H1 (cell line): Measurements from ENCODE around the gene CELF1. TPM values are rescaled to one million over a fixed set of nuclear protein-coding genes. Genes with fewer than 3 reads are reported as not detected.

Experiments
- CTCF ChIA-PET: fragments of 300-600 bp; sonication (Branson Sonifier 250); formaldehyde crosslinking; loops from one replicate; lab custom pipeline; 2021; ENCODE audit not compliant: partially characterized antibody; lab: Charles Lee
- POLR2A ChIA-PET: fragments of 300-600 bp; sonication (Branson Sonifier 250); formaldehyde crosslinking; loops from one replicate; lab custom pipeline; 2021; ENCODE audit warnings: inconsistent platforms; ENCODE audit not compliant: partially characterized antibody; lab: Charles Lee
- DNase-seq, 2 experiments: peaks; one replicate each; pipeline versions ENCODE4 v3.0.0 to v3.0.0-alpha.2; 2010 to 2022; ENCODE audit warnings: low spot score in 2 of 2, low read depth in 1 of 2, mixed read lengths in 1 of 2
- FAIRE-seq: peaks from 2 replicates; lab custom pipeline; 2011; peaks lifted over from hg19 to GRCh38; lab: Jason Lieb, UNC
- H2AFZ ChIP-seq: 2 replicates; pipeline ENCODE4 v1.8.1; 2012; ENCODE audit warnings: low read length, inconsistent platforms
- H2AK5ac ChIP-seq: 2 replicates; pipeline ENCODE4 v1.6.1; 2013; ENCODE audit warnings: low read depth, low read length
- H2BK120ac ChIP-seq: replicated peaks from 2 replicates; pipeline ENCODE3; 2013; ENCODE audit warnings: low read depth, low read length, inconsistent platforms
- H2BK12ac ChIP-seq: 2 replicates; pipeline ENCODE4 v1.6.1; 2013; ENCODE audit warnings: low read depth, low read length
- H2BK15ac ChIP-seq: 2 replicates; pipeline ENCODE4 v1.6.1; 2013; ENCODE audit warnings: low read length
- H2BK20ac ChIP-seq: 2 replicates; pipeline ENCODE4 v1.6.1; 2013; ENCODE audit warnings: low read length
- H2BK5ac ChIP-seq: 2 replicates; pipeline ENCODE4 v1.6.1; 2013; ENCODE audit warnings: low read depth, low read length
- H3K14ac ChIP-seq: 2 replicates; pipeline ENCODE4 v1.6.1; 2013; ENCODE audit warnings: inconsistent platforms; ENCODE audit not compliant: insufficient read length
- H3K18ac ChIP-seq: 2 replicates; pipeline ENCODE4 v1.6.1; 2013; ENCODE audit warnings: low read length; ENCODE audit errors: extremely low read depth
- H3K23ac ChIP-seq: 2 replicates; pipeline ENCODE4 v1.6.1; 2013; ENCODE audit warnings: inconsistent platforms; ENCODE audit not compliant: insufficient read length
- H3K23me2 ChIP-seq: 2 replicates; pipeline ENCODE4 v1.6.1; 2013; ENCODE audit warnings: low read depth, low read length
- H3K27ac ChIP-seq: 2 replicates; pipeline ENCODE4 v1.6.1; 2011; ENCODE audit warnings: low read depth, low read length, inconsistent platforms
- H3K27me3 ChIP-seq, 4 experiments: replicated peaks in 1 of 4; 1 replicate in 1 of 4; 2 replicates in 3 of 4; pipeline versions ENCODE4 v1.6.1 to v1.8.1; 2011 to 2013; ENCODE audit warnings: low read length in 3 of 4, mild to moderate bottlenecking in 3 of 4, inconsistent platforms in 2 of 4, mixed read lengths in 2 of 4, moderate library complexity in 1 of 4; ENCODE audit not compliant: control insufficient read depth in 3 of 4, insufficient read depth in 3 of 4; ENCODE audit errors: extremely low read depth in 1 of 4
- H3K36me3 ChIP-seq, 4 experiments: 2 replicates each; pipeline versions ENCODE4 v1.6.1 to v1.8.1; 2011 to 2013; ENCODE audit warnings: mild to moderate bottlenecking in 4 of 4, low read length in 3 of 4, moderate library complexity in 2 of 4, control low read depth in 1 of 4, inconsistent platforms in 1 of 4; ENCODE audit not compliant: insufficient read depth in 4 of 4, control insufficient read depth in 2 of 4
- H3K4ac ChIP-seq: replicated peaks from 2 replicates; pipeline ENCODE3; 2013; ENCODE audit warnings: low read length, low read depth, mixed read lengths, inconsistent platforms; ENCODE audit not compliant: insufficient read length
- H3K4me1 ChIP-seq, 4 experiments: replicated peaks in 1 of 4; 1 replicate in 1 of 4; 2 replicates in 3 of 4; pipeline versions ENCODE4 v1.6.1 to v1.8.1; 2011 to 2013; ENCODE audit warnings: low read length in 3 of 4, inconsistent platforms in 2 of 4, mixed read lengths in 1 of 4; ENCODE audit not compliant: insufficient read depth in 4 of 4, control insufficient read depth in 3 of 4
- H3K4me2 ChIP-seq, 2 experiments: 2 replicates each; pipeline versions ENCODE4 v1.6.1 to v1.8.1; 2011 to 2013; ENCODE audit warnings: low read depth in 2 of 2, low read length in 2 of 2, control low read depth in 1 of 2, inconsistent platforms in 1 of 2, mild to moderate bottlenecking in 1 of 2; ENCODE audit not compliant: insufficient read depth in 1 of 2
- H3K4me3 ChIP-seq, 4 experiments: fragments of 200-600, 300-600 bp in 1 of 4; sonication (generic), shearing (Covaris generic), sonication (Bioruptor Twin) in 1 of 4; 2 replicates each; pipeline versions ENCODE4 v1.5.1 to v1.8.1; 2011 to 2016; ENCODE audit warnings: low read length in 4 of 4, low read depth in 3 of 4, control low read depth in 2 of 4, inconsistent platforms in 2 of 4, mild to moderate bottlenecking in 2 of 4, mixed read lengths in 1 of 4, moderate library complexity in 1 of 4; ENCODE audit not compliant: insufficient read depth in 2 of 4; ENCODE audit errors: extremely low read depth in 1 of 4
- H3K56ac ChIP-seq: replicated peaks from 2 replicates; pipeline ENCODE3; 2013; ENCODE audit warnings: low read depth, mild to moderate bottlenecking, mixed read lengths, low read length, inconsistent platforms; ENCODE audit not compliant: insufficient read length
- H3K79me1 ChIP-seq: 2 replicates; pipeline ENCODE4 v1.6.1; 2013; ENCODE audit warnings: low read depth, low read length, control low read depth
- H3K79me2 ChIP-seq, 2 experiments: 2 replicates each; pipeline versions ENCODE4 v1.6.1 to v1.8.1; 2012 to 2013; ENCODE audit warnings: low read length in 2 of 2, mild to moderate bottlenecking in 2 of 2, inconsistent platforms in 1 of 2; ENCODE audit not compliant: insufficient read depth in 2 of 2, control insufficient read depth in 1 of 2
- H3K9ac ChIP-seq, 4 experiments: replicated peaks in 1 of 4; 1 replicate in 1 of 4; 2 replicates in 3 of 4; pipeline versions ENCODE4 v1.6.1 to v1.8.1; 2011 to 2013; ENCODE audit warnings: low read depth in 3 of 4, low read length in 3 of 4, control low read depth in 2 of 4, mild to moderate bottlenecking in 2 of 4, moderate library complexity in 2 of 4, inconsistent platforms in 1 of 4; ENCODE audit errors: extremely low read depth in 1 of 4
- H3K9me3 ChIP-seq, 2 experiments: 2 replicates each; pipeline versions ENCODE4 v1.6.1 to v1.8.1; 2012 to 2013; ENCODE audit warnings: mild to moderate bottlenecking in 2 of 2, moderate library complexity in 2 of 2, control low read depth in 1 of 2, inconsistent platforms in 1 of 2, low read depth in 1 of 2, low read length in 1 of 2, mixed read lengths in 1 of 2; ENCODE audit not compliant: insufficient read depth in 2 of 2
- H4K20me1 ChIP-seq, 2 experiments: replicated peaks in 1 of 2; 2 replicates each; pipeline versions ENCODE3 to v1.8.1; 2011 to 2013; ENCODE audit warnings: inconsistent platforms in 2 of 2, low read length in 2 of 2, mild to moderate bottlenecking in 1 of 2; ENCODE audit not compliant: insufficient read depth in 2 of 2, control insufficient read depth in 1 of 2
- H4K5ac ChIP-seq: 2 replicates; pipeline ENCODE4 v1.6.1; 2013; ENCODE audit warnings: low read length, low read depth, mixed read lengths, inconsistent platforms; ENCODE audit not compliant: insufficient read length
- H4K8ac ChIP-seq: 2 replicates; pipeline ENCODE4 v1.8.0; 2013; ENCODE audit warnings: mild to moderate bottlenecking, moderate library complexity, low read length, inconsistent platforms; ENCODE audit not compliant: insufficient read depth; ENCODE audit errors: extremely low read depth
- H4K91ac ChIP-seq: replicated peaks from 2 replicates; pipeline ENCODE3; 2013; ENCODE audit warnings: low read length, mixed read lengths, inconsistent platforms; ENCODE audit not compliant: insufficient read length
- WGBS, 2 experiments: shearing (Covaris generic) in 1 of 2; methylation state at CpG; one replicate each; pipeline versions ENCODE4 v1.1.6 to v1.1.7; 2013 to 2015; ENCODE audit warnings: low lambda C conversion rate in 2 of 2, mixed read lengths in 2 of 2, inconsistent platforms in 1 of 2, low coverage in 1 of 2, missing lambda C conversion rate in 1 of 2; ENCODE audit not compliant: insufficient replicate concordance in 2 of 2, insufficient coverage in 1 of 2, insufficient read length in 1 of 2; ENCODE audit errors: extremely low coverage in 1 of 2, missing lambda C conversion rate in 1 of 2; 5-methylcytosine and 5-hydroxymethylcytosine counted together
- polyA plus RNA-seq, 7 experiments: library from polyadenylated mRNA; depleted of rRNA in 3 of 7; stranded (reverse) in 5 of 7; unstranded in 2 of 7; fragments of >200 nt in 5 of 7; fragments of 200-250 nt in 2 of 7; gene quantifications; 1 replicate in 5 of 7; 2 replicates in 1 of 7; 4 replicates in 1 of 7; pipeline versions ENCODE4 v1.2.1 to v1.2.3, GENCODE V29; 2011 to 2013; ENCODE audit warnings: missing spikeins in 2 of 7, mixed read lengths in 2 of 7
- total RNA-seq: library from RNA; stranded (reverse); fragmentation: NEBNext Ultra II Directional; extraction: Animal tissue kit (Norgen Biotek cat#: 25700); gene quantifications from 2 replicates; pipeline ENCODE4 v1.2.1, GENCODE V29; 2021

The CELF1 gene
- total and polyA plus RNA-seq, 2 of the 8 experiments (the other 6 are each of a cell fraction or from before 2014, with no cell fraction given), result 131 to 197 TPM

DNA sequence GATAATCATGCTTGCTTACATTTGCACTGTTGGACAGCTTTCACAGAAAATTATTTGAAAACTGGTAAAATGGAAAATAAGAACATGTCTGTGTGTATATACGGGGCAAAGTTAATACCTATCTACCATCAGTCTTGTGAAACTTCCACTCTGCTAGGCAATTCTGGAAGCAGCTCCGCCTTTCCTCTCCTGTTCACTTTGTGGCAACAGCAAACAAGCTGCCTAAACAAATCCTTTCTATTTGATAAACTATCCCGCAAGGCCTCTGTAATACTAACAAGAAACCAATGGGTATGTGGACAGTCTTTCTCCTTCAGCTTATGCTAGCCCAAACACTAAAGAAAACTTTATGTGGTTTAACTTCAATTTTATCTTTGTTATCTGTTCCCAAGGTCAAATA, 64.8 kb downstream of the CELF1 start:
- Histone ChIP-seq H2BK120ac (no peak overlapping the region), H4K5ac (no peak overlapping the region), H3K27ac (no peak overlapping the region), H3K79me1 (no peaks in the 10 kb centered on the region; the same call in 1 of the 2 replicates), H3K79me2 (peaks cover 0 to 30% of the 10 kb centered on the region in 2 experiments; a peak in 2 of 4 replicates), H3K18ac (no peak overlapping the region), H2AK5ac (no peak overlapping the region), H3K36me3 (peaks cover 21 to 52% (median 38%) of the 10 kb centered on the region in 4 experiments), H2BK20ac (no peak overlapping the region), H4K20me1 (peaks cover 3% of the 10 kb centered on the region in 2 experiments), H3K9ac (no peak overlapping the region), H3K4ac (no peak overlapping the region), H3K27me3 (no peaks in the 10 kb centered on the region), H4K8ac (no peak overlapping the region), H3K9me3 (no peaks in the 10 kb centered on the region), H3K23ac (no peak overlapping the region), H3K4me2 (no peak overlapping the region), H3K4me1 (no peaks in the 10 kb centered on the region), H2BK15ac (no peak overlapping the region), H3K23me2 (no peaks in the 10 kb centered on the region), H3K56ac (no peak overlapping the region), H2BK12ac (no peak overlapping the region), H2AFZ (no peak overlapping the region), H3K14ac (no peak overlapping the region), H3K4me3 (no peak overlapping the region), H2BK5ac (no peak overlapping the region), H4K91ac (no peak overlapping the region)
- 91% methylated on average over 3 of the region's 3 CpGs; no CpG with 5 or more reads in 1 of the 2 experiments for WGBS, 2 experiments
- CTCF ChIA-PET, result interaction anchor here (0.8 kb wide), 1 partner anchor 35 kb away, joined by 3 read pairs; no protein-coding TSS in a partner anchor
- FAIRE-seq (no peak), DNase-seq (no peak)
- POLR2A ChIA-PET, result interaction anchor here (0.8 to 1.7 kb wide), 4 partner anchors 9 to 24 kb away, joined by 3 to 6 read pairs (median 4); no protein-coding TSS in a partner anchor
